Endometrium (tissue), 2 donors: Measurements from ENCODE around the gene C4orf54.

Experiments used
- FAIRE-seq: peaks from 2 replicates; lab custom pipeline; 2012; peaks lifted over from hg19 to GRCh38; lab: Jason Lieb, UNC
- donor health status: control.
- donor health status: control.

The C4orf54 gene

GRCh38 chr4:99651811-99652485 is 5.7 kb downstream of the C4orf54 start:
- no peak for FAIRE-seq

GRCh38 chr4:99651016-99651769 is 6.4 kb downstream of the C4orf54 start:
- no peak for FAIRE-seq

- no peak for FAIRE-seq
Measured at GRCh38 chr4:99649778-99650177, 7.8 kb downstream of the C4orf54 start.

- FAIRE-seq: no peak
Measured at GRCh38 chr4:99649208-99649607, 8.4 kb downstream of the C4orf54 start.

GRCh38 chr4:99648321-99648720 is 9.3 kb downstream of the C4orf54 start:
- FAIRE-seq: no peak

- no peak for FAIRE-seq
Measured at GRCh38 chr4:99647071-99647470, 10.6 kb downstream of the C4orf54 start.

GRCh38 chr4:99645638-99646037 is 12.0 kb downstream of the C4orf54 start:
- no peak for FAIRE-seq

- no peak for FAIRE-seq
Measured at GRCh38 chr4:99645036-99645435, 12.6 kb downstream of the C4orf54 start.

- FAIRE-seq: no peak
Measured at GRCh38 chr4:99644453-99644852, 13.2 kb downstream of the C4orf54 start.

GRCh38 chr4:99642725-99643489 is 14.7 kb downstream of the C4orf54 start:
- FAIRE-seq: no peak

GRCh38 chr4:99640676-99641075 is 17.0 kb downstream of the C4orf54 start:
- no peak for FAIRE-seq

- FAIRE-seq: no peak
Measured at GRCh38 chr4:99637174-99637573, 20.5 kb downstream of the C4orf54 start.

GRCh38 chr4:99636422-99636821 is 21.2 kb downstream of the C4orf54 start:
- no peak for FAIRE-seq

- FAIRE-seq: no peak
Measured at GRCh38 chr4:99635601-99636000, 22.0 kb downstream of the C4orf54 start.

GRCh38 chr4:99634742-99635360 is 22.8 kb downstream of the C4orf54 start:
- FAIRE-seq: no peak

GRCh38 chr4:99633772-99634171 is 23.9 kb downstream of the C4orf54 start:
- FAIRE-seq: no peak

- FAIRE-seq: no peak
Measured at GRCh38 chr4:99630857-99631360, 26.7 kb downstream of the C4orf54 start.

- no peak for FAIRE-seq
Measured at GRCh38 chr4:99629962-99630554, 27.6 kb downstream of the C4orf54 start.

GRCh38 chr4:99628040-99628439 is 29.6 kb downstream of the C4orf54 start:
- no peak for FAIRE-seq

GRCh38 chr4:99625369-99625768 is 32.3 kb downstream of the C4orf54 start:
- FAIRE-seq: no peak

- FAIRE-seq: no peak
Measured at GRCh38 chr4:99624141-99624719, 33.4 kb downstream of the C4orf54 start.

- no peak for FAIRE-seq
Measured at GRCh38 chr4:99622341-99622740, 35.3 kb downstream of the C4orf54 start.
